Pancreas (tissue), 10 donors: ENCODE data around the gene SCYGR7. TPM values are rescaled to one million over a fixed set of nuclear protein-coding genes. Genes with fewer than 3 reads are reported as not detected.
"Not testable (repeated sequence)": the region's sequence is repeated elsewhere in the genome, so short reads cannot be mapped to it uniquely, and the experiment has no call there.

Source experiments
- ATAC-seq, 4 donors: fragments of 200-7000 bp; cut with Tn5 transposase; one replicate each; pipeline versions ENCODE4 v1.8.0 to v1.9.1; 2020; ENCODE audit warnings: mild to moderate bottlenecking in 4 of 4, moderate library complexity in 4 of 4
- DNase-seq, 6 donors: peaks; one replicate each; pipeline ENCODE4 v3.0.0-alpha.2; 2020
- FAIRE-seq: peaks from 2 replicates; lab custom pipeline; 2012; peaks lifted over from hg19 to GRCh38; lab: Jason Lieb, UNC
- H3K27ac ChIP-seq, 4 donors: fragments of 200-600 bp; sonication (generic); 1 replicate in 3 of 4; 2 replicates in 1 of 4; pipeline versions ENCODE4 v1.5.0 to v1.8.0; 2020
- H3K27me3 ChIP-seq, 4 donors: fragments of 200-600 bp; one replicate each; pipeline ENCODE4 v1.8.0; 2021
- H3K36me3 ChIP-seq, 3 donors: fragments of 200-600 bp; sonication (generic) in 1 of 3; one replicate each; pipeline versions ENCODE4 v1.5.0 to v1.8.0; 2020 to 2021
- H3K4me1 ChIP-seq, 3 donors: fragments of 200-600 bp; one replicate each; pipeline ENCODE4 v1.8.0; 2021
- H3K4me3 ChIP-seq, 4 donors: fragments of 200-600 bp; sonication (generic) in 2 of 4; one replicate each; pipeline versions ENCODE4 v1.5.0 to v1.8.0; 2020 to 2021
- H3K9me3 ChIP-seq, 4 donors: fragments of 200-600 bp; one replicate each; pipeline ENCODE4 v1.8.0; 2021
- CTCF ChIP-seq, 4 donors: fragments of 200-600 bp; sonication (generic) in 3 of 4; IDR thresholded peaks; one replicate each; pipeline versions ENCODE4 v1.5.0 to v1.8.0; 2021; ENCODE audit warnings: antibody characterized with exemption in 4 of 4
- WGBS, 2 donors: extraction: QIAGEN DNeasy Blood & Tissue Kit; methylation state at CpG; one replicate each; pipeline ENCODE4 v1.1.7; 2013; 5-methylcytosine and 5-hydroxymethylcytosine counted together
- intact Hi-C, 3 donors: fragments of 100-400 bp; cut with DNase I; formaldehyde crosslinking; loops; one replicate each; pipeline versions ENCODE4 v1.11.1 to v1.14.2; 2022
- polyA plus RNA-seq, 2 donors: library from polyadenylated mRNA; stranded (reverse); fragments of 200-250 nt; gene quantifications; one replicate each; pipeline ENCODE4 v1.2.3, GENCODE V29; 2013
- total RNA-seq, 6 donors: library from RNA; stranded (reverse); fragmentation: NEBNext Ultra II Directional in 4 of 6; extraction: Animal tissue kit (Norgen Biotek cat#: 25700) in 4 of 6; gene quantifications; one replicate each; pipeline versions ENCODE4 v1.2.1 to v1.2.4, GENCODE V29; 2021 to 2023
- donor health status: healthy with polysubstance abuse.
- donor health status: DM: no; HTN: no; CAD: no; lungs with moderate emphysema.
- donor health status: DM: no; HTN: no; CAD: no.
- donor health status: control.
- donor health status: control.
- donor health status: Bipolar disorder and iron deficiency.
- donor health status: DM: yes; HTN: yes; CAD: no.
- donor health status: DM: no; HTN: no; CAD: no.
- donor health status: DM: no; HTN: no; CAD: no.
- donor health status: DM: yes; HTN: yes; CAD: no.

The SCYGR7 gene
- total and polyA plus RNA-seq, 8 donors: not detected

- ATAC-seq (no peak), FAIRE-seq (no peak), DNase-seq (no peak)
- Histone ChIP-seq H3K4me1 (no peaks in the 10 kb centered on the region), H3K36me3 (no peaks in the 10 kb centered on the region), H3K4me3 (no peak within 1 kb of the TSS), H3K27me3 (no peaks in the 10 kb centered on the region), H3K27ac (no peak within 1 kb of the TSS), H3K9me3 (no peaks in the 10 kb centered on the region)
- intact Hi-C loops: no loop called here
- TF ChIP-seq CTCF (IDR thresholded peaks at IDR 0.05): no peak
- WGBS, 2 donors: 82 to 83% methylated on average over 15 of the region's 15 CpGs
These were observed 3.6 kb upstream of the SCYGR7 start, which contains the start of gene SCYGR6 for GRCh38 chr2:227724394-227725039. Gene SCYGR6 (minus strand): TSS chr2:227724757. CDS start chr2:227724757, 0 bp downstream.

GRCh38 chr2:227739351-227739750, 11.2 kb downstream of the SCYGR7 start:
- FAIRE-seq (no peak), ATAC-seq (no peak), DNase-seq (no peak)
- no peaks in the 10 kb centered on the region for H3K4me1 ChIP-seq
- WGBS, 2 donors: 63 to 66% methylated on average over 14 of the region's 14 CpGs
- intact Hi-C loops: no loop called here
- no peaks in the 10 kb centered on the region for H3K27me3 ChIP-seq
- no peaks in the 10 kb centered on the region for H3K9me3 ChIP-seq
- H3K27ac ChIP-seq: no peak overlapping the region
- no peak overlapping the region for H3K4me3 ChIP-seq
- no peak for TF ChIP-seq CTCF (IDR thresholded peaks at IDR 0.05)
- no peaks in the 10 kb centered on the region for H3K36me3 ChIP-seq

GRCh38 chr2:227740705-227741104, 12.6 kb downstream of the SCYGR7 start:
- FAIRE-seq, H3K27me3 ChIP-seq, H3K9me3 ChIP-seq, H3K36me3 ChIP-seq, DNase-seq, intact Hi-C loops, ATAC-seq, H3K4me1 ChIP-seq, H3K4me3 ChIP-seq, H3K27ac ChIP-seq: not testable (repeated sequence)
- 73 to 86% methylated on average over 7 of the region's 7 CpGs for WGBS, 2 donors

GRCh38 chr2:227745594-227745993, 17.5 kb downstream of the SCYGR7 start, which contains the start of gene SCYGR8:
Gene SCYGR8 (plus strand): TSS chr2:227745894. CDS start chr2:227745894, 0 bp downstream.
- no peak for TF ChIP-seq CTCF (IDR thresholded peaks at IDR 0.05)
- no peak within 1 kb of the TSS for H3K27ac ChIP-seq
- no peaks in the 10 kb centered on the region for H3K4me1 ChIP-seq
- H3K27me3 ChIP-seq: no peaks in the 10 kb centered on the region
- FAIRE-seq (no peak), DNase-seq (no peak), ATAC-seq (no peak)
- no peaks in the 10 kb centered on the region for H3K9me3 ChIP-seq
- 76 to 87% methylated on average over 5 of the region's 9 CpGs for WGBS, 2 donors
- intact Hi-C loops: no loop called here
- no peak within 1 kb of the TSS for H3K4me3 ChIP-seq
- no peaks in the 10 kb centered on the region for H3K36me3 ChIP-seq

- no peak for ATAC-seq
- DNase-seq: no peak
- Histone ChIP-seq H3K4me1 (no peaks in the 10 kb centered on the region), H3K27ac (no peak overlapping the region), H3K27me3 (no peaks in the 10 kb centered on the region), H3K4me3 (no peak overlapping the region), H3K9me3 (no peaks in the 10 kb centered on the region), H3K36me3 (no peaks in the 10 kb centered on the region)
- no peak for TF ChIP-seq CTCF (IDR thresholded peaks at IDR 0.05)
- no peak for FAIRE-seq
- intact Hi-C loops: no loop called here
- WGBS, 2 donors: 59 to 63% methylated on average over 6 of the region's 6 CpGs
These were observed 19.9 kb downstream of the SCYGR7 start for GRCh38 chr2:227748079-227748478.

- H3K4me3 ChIP-seq, H3K36me3 ChIP-seq, H3K9me3 ChIP-seq, ATAC-seq, H3K27ac ChIP-seq, DNase-seq, FAIRE-seq, H3K4me1 ChIP-seq, H3K27me3 ChIP-seq, intact Hi-C loops: not testable (repeated sequence)
- 60 to 69% methylated on average over 4 of the region's 4 CpGs for WGBS, 2 donors
These were observed 28.1 kb downstream of the SCYGR7 start for GRCh38 chr2:227756261-227756660.
